ENCODE results near the gene IDI2.
"Not testable (repeated sequence)": the region's sequence is repeated elsewhere in the genome, so short reads cannot be mapped to it uniquely, and the experiment has no call there.

Gene IDI2

DNA sequence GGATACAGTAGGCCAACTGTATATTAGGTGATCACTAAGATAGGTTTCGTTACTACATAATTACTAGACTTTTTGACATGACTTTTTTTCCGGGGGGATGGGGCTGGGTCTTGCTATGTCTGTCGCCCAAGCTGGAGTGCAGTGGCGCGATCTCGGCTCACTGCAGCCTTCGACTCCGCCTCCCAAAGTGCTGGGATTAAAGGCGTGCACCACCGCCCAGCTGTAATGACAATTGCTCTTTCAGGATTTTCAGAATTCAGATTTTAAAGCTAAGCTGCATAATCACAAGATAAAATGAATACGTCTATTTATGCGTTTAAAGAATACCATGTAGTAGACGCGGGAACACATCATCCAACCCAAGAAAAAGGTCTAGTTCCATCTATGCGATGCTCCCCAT lies 22.3 kb upstream of the IDI2 start:
- DNase-seq (ENCODE audit: low read depth in 2 of 3, low spot score in 1 of 3) = no peak

DNA sequence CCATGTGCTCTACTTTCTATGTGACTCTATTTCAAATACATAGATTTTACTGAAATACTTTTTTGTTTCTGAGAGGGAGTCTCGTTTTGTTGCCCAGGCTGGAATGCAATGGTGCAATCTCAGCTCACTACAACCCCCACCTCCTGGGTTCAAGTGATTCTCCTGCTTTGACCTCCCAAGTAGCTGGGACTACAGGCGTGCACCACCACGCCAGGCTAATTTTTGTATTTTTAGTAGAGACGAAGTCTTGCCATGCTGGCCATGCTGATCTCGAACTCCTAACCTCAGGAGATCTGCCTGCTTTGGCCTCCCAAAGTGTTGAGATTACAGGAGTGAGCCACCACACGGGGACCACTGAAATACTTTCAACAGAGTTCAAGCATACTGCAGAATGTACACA lies 19.8 kb upstream of the IDI2 start:
- no peak for DNase-seq (ENCODE audit: low read depth in 2 of 3, low spot score in 1 of 3)

DNA sequence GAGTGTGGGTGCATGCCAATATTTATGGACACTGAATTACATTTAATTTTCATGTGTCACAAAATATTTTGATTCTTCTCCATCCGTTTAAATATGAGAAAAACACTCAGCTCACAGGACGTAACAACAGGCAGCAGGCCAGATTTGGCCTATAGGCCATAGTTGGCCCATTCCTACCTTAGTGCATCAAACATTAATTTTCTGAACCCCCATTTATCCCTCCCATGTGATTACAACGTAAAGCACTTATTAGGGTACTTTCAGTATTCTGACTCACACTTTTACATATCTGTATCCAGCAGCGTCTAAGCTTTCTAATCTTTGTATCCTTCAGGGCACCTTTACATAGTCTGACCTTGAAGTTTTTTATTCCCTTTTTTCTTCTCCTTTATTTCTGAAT lies 19.3 kb upstream of the IDI2 start:
- DNase-seq (ENCODE audit: low read depth in 2 of 3, low spot score in 1 of 3) = no peak

DNA sequence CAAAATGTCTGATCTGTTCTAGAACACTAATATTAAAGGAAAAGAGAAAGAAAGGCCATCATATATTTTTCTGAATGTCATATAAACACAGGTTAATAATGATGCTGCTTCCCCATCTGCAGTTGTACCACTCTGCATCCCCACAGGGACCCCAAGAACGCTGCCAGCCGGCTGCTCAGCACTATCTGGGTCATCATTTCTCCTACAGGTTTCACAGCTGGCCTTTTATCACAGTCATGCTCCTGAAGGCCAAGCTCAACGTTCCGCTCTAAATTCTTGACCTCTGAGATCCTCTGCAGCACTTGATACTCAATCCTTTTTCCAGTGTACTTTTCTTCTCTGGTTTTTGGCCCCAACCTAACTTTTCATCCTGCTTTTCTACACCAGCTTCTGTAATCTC lies 18.5 kb upstream of the IDI2 start:
- no peak for DNase-seq (ENCODE audit: low read depth in 2 of 3, low spot score in 1 of 3)

DNA sequence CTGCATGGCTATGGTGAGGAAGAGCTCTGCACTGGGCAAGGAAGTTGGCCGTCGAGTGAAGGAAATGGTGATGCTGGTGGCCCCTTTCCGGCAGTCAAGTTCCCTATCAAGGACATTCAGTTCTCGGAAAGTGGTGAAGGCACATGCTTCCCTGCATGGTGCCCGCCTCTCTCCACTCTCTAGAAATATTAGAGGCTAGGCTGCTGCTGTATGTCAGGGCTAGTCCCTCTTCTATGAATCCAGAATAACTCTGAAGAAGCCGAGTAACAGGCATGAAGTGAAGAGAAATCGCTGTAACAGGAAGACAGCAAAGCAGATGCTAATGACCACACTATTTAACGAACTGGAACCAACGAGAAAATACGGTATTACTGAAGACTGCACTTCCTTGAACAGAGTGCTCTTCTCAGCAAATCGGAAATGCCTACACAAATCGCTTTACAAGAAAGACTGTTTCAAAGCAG lies 17.9 kb upstream of the IDI2 start:
- no peak for DNase-seq (ENCODE audit: low read depth in 2 of 3, low spot score in 1 of 3)

DNA sequence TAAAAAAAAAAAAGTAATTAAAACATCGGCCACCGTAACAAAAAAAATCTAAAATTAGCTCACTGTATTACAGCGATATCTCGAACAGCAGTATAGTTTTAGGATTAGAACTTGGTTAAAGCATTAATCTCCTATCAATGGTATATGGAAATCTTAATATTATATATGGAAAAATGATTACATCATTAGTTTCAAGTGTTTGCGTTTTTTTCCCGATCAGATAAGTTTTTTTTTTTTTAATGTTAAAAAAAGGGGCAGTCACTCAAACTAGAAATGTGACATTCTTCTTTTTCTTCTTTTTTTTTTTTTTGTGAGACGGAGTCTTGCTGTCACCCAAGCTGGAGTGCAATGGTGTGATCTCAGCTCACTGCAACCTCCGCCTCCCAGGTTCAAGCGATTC lies 15.9 kb upstream of the IDI2 start:
- DNase-seq (ENCODE audit: low read depth in 2 of 3, low spot score in 1 of 3) = no peak

DNA sequence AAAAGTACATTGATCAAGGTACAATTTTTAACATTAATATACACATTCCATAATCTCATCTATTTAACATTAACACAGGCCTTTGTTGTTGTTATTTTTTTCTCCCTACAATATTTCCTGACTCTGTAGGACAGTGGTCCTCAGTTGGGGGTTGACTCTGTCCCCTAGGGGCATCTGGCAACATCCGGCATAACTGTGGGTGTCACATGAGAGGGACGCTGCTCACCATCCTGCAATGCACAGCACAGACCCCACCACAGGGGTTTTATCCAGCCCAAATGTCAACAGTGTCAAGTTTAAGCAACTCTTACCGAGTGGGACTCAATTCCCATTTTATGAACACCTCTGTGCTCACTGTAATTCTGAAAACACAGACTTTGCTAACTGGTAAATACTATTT lies 14.5 kb upstream of the IDI2 start:
- no peak for DNase-seq (ENCODE audit: low read depth in 2 of 3, low spot score in 1 of 3)

DNA sequence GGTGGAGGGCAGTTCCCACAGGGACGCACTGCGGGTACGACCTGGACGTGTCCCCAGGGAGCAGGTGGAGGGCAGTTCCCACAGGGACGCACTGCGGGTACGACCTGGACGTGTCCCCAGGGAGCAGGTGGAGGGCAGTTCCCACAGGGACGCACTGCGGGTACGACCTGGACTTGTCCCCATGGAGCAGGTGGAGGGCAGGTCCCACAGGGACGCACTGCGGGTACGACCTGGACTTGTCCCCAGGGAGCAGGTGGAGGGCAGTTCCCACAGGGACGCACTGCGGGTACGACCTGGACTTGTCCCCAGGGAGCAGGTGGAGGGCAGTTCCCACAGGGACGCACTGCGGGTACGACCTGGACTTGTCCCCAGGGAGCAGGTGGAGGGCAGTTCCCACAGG lies 13.1 kb upstream of the IDI2 start:
- not testable (repeated sequence) for DNase-seq (ENCODE audit: low read depth in 2 of 3, low spot score in 1 of 3)

DNA sequence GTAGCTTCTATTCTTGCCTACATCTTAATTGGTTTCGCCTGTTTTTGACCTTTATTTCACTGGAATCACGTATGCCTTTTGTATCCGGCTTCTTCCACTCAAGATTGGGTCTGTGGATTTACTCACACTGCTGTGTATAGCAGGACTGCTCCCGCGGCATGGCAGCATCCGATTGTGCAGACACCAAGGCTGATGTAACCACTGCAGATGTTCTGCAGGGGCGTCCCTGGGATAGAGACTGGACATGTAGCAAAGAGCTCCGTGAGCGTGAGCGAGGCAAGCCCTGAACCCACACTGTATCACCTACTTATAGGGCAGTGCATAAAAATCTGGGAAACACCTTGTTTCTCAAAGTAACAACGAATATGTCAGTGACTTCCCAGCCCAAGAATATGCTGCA lies 11.4 kb upstream of the IDI2 start:
- no peak for DNase-seq (ENCODE audit: low read depth in 2 of 3, low spot score in 1 of 3)

DNA sequence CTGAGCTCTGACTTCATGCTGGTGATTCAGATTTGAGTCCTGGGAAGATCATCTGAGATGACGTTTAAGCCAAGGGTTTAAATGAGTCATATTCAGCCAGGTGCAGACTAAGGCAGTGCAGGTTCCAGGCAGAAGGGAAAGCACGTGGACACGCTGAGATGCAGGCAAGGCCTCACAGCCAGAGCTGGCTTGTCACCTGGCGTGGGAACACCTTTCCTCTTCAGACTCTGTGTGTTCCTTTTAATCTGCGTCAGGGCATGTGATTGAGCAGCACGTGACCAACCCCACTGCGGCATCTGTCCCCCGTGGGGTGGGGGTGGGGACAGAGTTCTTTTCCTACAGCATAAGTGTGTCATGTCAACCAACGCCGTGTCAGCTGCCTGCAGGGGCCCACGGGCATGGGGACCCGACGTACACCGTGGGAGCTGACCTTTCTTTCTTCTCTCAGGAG lies 10.7 kb upstream of the IDI2 start:
- DNase-seq (ENCODE audit: low read depth in 2 of 3, low spot score in 1 of 3) = no peak

DNA sequence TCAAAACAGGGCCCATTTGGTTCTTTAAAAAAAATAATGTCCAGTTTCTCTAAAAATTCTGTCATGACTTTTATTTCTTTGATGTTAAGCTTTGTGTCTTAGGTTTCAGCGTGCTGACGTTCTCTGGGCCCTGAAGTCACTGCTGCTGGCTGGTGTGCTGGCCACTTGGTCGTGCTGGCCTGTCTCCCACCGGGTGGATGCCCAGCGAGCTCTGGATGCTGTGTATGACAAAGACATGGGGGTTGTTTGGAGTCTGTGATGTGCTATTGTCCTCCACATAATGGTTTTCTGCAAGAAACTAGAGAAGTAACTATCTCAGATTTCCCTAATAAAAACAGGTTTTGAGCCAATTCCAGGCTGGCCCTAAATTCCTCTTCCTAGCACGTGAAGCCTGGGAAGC lies 9.5 kb upstream of the IDI2 start:
- DNase-seq (ENCODE audit: low read depth in 2 of 3, low spot score in 1 of 3) = no peak

DNA sequence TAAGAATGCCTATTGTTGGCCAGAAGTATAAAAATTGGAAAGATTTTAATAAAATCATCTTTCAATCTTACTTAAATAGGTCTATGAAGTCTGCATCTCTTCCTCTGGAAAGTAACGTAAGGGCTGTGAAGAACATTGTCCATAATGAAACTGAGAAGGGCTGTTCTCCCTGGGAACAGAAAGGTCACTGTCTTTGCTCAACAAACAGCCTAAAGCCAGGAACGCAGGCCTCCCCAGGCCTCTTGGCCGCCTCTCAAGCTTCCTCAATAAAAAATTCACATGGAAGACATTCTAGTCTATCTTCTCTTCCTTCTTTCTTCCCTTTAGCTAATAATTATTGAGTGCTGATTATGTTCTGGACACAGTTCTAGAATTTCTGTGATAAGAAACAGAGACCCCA lies 9.1 kb upstream of the IDI2 start:
- no peak for DNase-seq (ENCODE audit: low read depth in 2 of 3, low spot score in 1 of 3)

DNA sequence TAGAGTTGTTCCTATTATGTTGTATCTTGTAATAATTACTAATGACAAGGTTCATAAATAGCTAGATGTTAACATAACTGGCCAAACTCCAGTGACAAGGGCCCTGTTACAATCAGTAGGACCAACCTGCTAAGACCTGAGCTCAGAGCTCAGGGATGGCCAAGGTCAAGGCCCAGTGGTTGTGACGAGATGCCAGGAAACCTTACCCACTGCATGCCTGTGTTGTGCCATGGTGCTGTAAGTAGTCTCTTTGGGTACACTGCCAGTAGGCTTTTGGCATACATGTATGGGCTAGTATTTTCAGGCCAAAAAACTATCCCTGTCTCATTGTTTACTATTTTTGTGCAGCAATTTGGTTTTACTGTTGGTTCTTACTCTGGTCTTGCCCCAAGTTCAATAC lies 7.9 kb upstream of the IDI2 start:
- DNase-seq (ENCODE audit: low read depth in 2 of 3, low spot score in 1 of 3) = no peak

DNA sequence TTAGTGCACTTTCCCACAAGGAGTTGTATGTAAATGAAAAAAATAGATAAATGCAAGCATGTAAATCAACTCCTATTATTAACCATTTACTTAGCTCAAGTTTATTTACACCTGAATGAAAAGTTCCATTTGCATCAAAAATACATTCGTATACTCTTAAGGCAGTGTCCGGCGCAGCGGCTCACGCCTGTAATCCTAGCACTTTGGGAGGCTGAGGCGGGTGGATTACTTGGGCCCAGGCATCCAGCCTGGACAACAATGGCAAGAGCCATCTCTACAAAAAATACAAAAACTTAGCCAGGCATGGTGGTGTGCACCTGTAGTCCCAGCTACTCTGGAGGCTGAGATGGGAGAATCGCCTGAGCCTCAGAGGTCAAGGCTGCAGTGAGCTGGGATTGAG lies 4.2 kb upstream of the IDI2 start:
- no peak for DNase-seq (ENCODE audit: low read depth in 2 of 3, low spot score in 1 of 3)

DNA sequence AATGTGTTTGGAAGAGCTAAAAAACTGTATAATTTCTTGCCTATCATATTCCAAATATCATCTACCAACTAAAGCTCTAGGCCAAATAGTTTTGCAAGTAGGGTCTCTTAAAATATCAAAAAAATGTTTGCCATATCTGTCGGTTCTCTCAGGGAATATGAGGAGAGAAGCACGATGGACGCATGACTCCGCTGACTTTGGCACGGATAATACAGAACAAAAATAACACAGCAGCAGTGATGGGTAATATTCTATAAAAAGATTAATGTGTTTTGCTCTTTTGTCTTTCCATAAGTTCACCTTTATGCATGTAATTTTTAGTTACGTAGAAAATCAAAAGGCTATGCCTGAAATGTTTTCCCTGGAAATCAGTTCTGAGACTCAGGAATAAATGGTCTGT lies 919 bp upstream of the IDI2 start:
- DNase-seq (ENCODE audit: low read depth in 2 of 3, low spot score in 1 of 3) = no peak

DNA sequence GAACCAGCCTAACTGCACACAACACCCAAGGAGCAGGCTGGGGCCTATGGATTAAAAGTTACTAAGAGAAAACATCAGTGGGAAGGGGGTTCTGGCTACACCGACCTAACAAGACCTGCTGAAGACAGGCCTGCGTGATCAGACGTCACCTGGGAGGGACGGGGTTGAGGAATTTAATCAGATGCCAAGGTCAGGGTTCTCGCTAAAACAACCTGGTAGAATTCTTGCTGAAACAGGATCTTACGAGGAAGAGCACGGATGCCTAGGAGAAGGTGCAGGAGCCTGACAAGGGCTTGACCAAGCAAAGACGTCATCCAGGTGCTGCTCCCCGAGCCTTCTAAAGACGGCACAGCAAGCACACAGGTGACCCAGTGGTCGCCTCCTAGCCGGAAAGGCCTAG lies 1.6 kb downstream of the IDI2 start:
- DNase-seq (ENCODE audit: low read depth in 2 of 3, low spot score in 1 of 3) = no peak

DNA sequence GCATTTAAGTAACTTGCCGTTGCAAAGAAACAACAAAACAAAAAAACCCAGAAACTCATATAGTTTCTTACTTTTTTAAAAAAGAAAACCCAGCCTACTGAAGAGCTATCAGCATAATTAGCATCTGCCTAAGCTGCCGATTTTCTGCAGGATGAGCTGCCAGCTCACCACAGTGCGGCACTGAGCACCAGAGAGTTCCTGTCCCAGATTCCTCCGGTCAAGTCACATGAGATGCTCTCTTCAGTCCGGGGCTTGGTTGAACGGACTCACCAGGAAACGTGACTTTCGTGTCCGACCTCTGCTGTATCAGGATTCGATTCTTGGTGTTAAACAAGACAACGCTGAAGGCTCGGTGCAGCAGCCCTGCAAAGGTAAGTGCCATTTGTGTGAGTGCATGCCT lies 3.2 kb downstream of the IDI2 start:
- DNase-seq (ENCODE audit: low read depth in 2 of 3, low spot score in 1 of 3) = no peak

DNA sequence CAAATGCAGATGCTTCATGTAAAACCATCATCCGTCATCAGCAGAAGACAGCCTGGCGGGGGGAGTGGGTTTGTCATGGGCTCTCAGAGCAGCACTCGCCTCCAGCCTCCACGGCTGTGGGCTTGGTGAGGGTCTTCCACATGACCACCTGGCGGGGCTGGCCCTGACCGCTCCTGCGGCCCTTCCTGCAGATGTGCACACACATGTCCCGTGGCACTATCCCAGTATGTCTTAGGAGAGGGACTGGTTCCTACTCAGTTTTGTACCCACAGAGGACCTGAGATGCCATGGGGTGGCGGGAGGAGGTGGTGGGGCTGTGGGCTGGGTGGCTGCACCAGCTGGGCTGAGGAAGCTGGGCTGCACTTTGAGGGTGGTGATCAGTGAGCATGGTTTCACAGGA lies 4.7 kb downstream of the IDI2 start:
- no peak for DNase-seq (ENCODE audit: low read depth in 2 of 3, low spot score in 1 of 3)

DNA sequence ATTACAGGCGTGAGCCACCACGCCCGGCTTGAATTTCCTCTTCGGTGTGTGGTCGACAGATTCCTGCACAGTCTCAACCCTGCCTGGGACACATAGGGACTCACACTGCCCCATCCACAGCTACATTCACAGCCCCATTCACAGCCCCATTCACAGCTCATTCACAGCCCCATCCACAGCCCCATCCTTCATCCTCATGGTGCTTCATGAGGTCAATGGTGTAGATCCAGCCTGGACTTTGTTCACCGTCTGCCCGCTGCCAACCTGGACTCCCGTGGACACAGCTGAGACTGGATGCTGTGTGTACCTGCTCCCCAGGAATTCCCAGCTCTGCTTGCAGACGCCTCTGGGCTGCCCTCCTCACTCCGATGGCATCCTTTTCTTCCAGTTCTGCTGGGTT lies 5.2 kb downstream of the IDI2 start:
- no peak for DNase-seq (ENCODE audit: low read depth in 2 of 3, low spot score in 1 of 3)

DNA sequence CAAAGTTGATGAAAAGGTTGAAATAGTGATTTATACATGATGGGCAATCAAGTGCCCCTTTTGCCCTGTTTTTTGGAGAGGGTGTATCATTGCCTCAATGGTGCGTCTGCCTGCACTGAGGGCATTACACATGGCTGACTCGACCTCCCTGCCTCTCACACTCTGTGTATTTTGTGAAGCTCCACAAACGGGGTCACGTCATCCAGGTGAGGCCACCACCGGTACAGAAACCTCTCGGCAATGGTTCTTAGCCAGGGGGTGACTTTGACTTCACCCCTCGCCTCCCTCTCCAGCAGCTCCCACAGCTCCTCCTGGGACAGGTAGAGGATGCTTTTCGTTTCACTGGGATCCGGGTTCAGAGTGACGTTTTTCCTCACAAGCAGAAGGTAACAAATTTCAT lies 6.3 kb downstream of the IDI2 start:
- no peak for DNase-seq (ENCODE audit: low read depth in 2 of 3, low spot score in 1 of 3)

DNA sequence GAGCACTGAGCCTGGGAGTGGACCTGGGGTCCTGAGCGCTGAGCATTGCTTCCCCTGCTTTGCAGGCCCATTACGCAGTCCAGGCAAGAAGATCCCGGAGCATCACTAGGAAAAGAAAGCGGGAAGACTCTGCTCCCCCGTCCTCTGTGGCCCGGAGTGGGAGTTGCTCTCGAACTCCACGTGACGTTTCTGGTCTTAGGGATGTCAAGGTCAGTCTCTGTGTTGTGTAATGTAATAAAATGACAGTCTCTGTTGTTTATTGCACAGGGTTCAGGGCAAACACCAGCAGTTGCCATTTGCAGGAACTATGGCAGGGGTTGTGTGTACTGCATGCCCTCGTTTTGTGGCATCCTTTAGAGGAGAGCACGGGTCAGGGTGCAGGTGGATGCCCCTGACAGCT lies 10.0 kb downstream of the IDI2 start:
- no peak for DNase-seq (ENCODE audit: low read depth in 2 of 3, low spot score in 1 of 3)

DNA sequence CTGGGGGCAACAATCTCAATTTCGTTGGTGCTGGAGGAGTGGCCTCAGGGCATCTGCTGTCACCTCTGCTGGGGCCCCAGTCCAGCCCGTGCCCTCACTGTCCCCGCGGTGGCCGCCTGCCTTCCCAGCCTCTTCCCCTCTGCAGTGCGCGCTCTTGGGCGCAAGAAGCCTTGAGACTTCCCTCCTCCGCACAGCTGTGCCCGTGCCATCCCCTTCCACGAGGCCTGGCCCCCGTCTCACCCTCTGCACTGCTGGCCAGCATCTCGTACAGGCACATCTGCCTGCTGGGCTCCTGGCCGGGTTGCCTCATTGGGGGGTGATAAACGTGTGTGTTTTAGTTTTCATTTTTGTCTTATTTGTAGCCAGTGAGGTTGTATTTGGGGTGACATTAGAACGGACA lies 14.0 kb downstream of the IDI2 start:
- no peak for DNase-seq (ENCODE audit: low read depth in 2 of 3, low spot score in 1 of 3)

DNA sequence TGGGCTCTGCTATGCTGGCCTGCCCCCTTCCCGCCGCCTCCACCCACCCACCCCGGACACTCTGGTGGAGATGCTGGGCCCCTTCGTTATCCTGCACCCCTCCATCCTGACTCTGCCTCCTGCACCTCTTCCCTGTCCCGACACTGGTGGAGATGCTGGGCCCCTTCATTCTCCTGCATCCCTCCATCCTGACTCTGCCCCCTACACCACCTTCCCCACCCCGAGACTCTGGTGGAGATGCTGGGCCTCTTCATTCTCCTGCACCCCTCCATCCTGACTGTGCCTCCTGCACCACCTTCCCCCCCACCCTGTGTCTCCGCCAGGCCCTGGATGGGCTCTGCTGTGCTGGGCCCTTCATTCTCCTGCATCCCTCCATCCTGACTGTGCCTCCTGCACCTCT lies 15.0 kb downstream of the IDI2 start:
- DNase-seq (ENCODE audit: low read depth in 2 of 3, low spot score in 1 of 3) = no peak

DNA sequence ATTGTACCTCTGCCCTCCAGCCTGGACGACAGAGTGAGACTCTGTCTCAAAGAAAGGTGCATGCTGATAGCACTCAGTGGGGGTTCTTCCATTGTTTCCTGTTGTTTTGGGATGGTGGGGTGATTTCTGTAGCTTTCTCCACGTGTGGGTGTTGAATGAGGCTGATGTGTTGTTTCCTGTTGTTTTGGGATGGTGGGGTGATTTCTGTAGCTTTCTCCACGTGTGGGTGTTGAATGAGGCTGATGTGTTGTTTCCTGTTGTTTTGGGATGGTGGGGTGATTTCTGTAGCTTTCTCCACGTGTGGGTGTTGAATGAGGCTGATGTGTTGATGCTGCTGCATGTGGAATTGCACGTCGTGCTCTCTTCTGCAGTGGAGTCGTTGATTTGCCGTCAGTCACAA lies 15.7 kb downstream of the IDI2 start:
- not testable (repeated sequence) for DNase-seq (ENCODE audit: low read depth in 2 of 3, low spot score in 1 of 3)
